ENCODE results near the gene LCOR. TPM values are rescaled to one million over a fixed set of nuclear protein-coding genes. Genes with fewer than 3 reads are reported as not detected.
A peak's percentile ranks its signal among the peaks of the same experiment; 100 is the strongest.

Gene LCOR
- total and polyA plus RNA-seq, 2 experiments from 2014 or later, result 13.7 to 22.2 TPM

GRCh38 chr10:96917628-96918027, 85.5 kb downstream of the LCOR start:
- H3K4me1 ChIP-seq (ENCODE audit: low read depth), result peaks cover 13% of the 10 kb centered on the region
- no peaks in the 10 kb centered on the region for H3K9me3 ChIP-seq (ENCODE audit: low read depth)
- no peak overlapping the region for H3K4me3 ChIP-seq
- no peak for TF ChIP-seq CTCF (IDR thresholded peaks at IDR 0.05; ENCODE audit: low read depth, low read length)
- no peak for DNase-seq (ENCODE audit: low read depth in 1 of 2, low spot score in 1 of 2)
- no peak overlapping the region for H3K27ac ChIP-seq
- peaks cover 3% of the 10 kb centered on the region for H3K36me3 ChIP-seq
- no peaks in the 10 kb centered on the region for H3K27me3 ChIP-seq

- H3K27ac ChIP-seq, result peak overlapping the region; percentile 51
- no peaks in the 10 kb centered on the region for H3K27me3 ChIP-seq
- peaks cover 3% of the 10 kb centered on the region for H3K36me3 ChIP-seq
- TF ChIP-seq CTCF (IDR thresholded peaks at IDR 0.05; ENCODE audit: low read depth, low read length), result no peak
- no peaks in the 10 kb centered on the region for H3K9me3 ChIP-seq (ENCODE audit: low read depth)
- peaks cover 20% of the 10 kb centered on the region for H3K4me1 ChIP-seq (ENCODE audit: low read depth)
- no peak overlapping the region for H3K4me3 ChIP-seq
- no peak for DNase-seq (ENCODE audit: low read depth in 1 of 2, low spot score in 1 of 2)
Observed at GRCh38 chr10:96918214-96919002, 86.3 kb downstream of the LCOR start.

- Histone ChIP-seq H3K36me3 (peaks cover 3% of the 10 kb centered on the region), H3K27me3 (no peaks in the 10 kb centered on the region), H3K4me1 (ENCODE audit: low read depth) (peaks cover 28% of the 10 kb centered on the region), H3K4me3 (no peak overlapping the region), H3K9me3 (ENCODE audit: low read depth) (no peaks in the 10 kb centered on the region), H3K27ac (no peak overlapping the region)
- DNase-seq (ENCODE audit: low read depth in 1 of 2, low spot score in 1 of 2), result peak in 1 of 2 donors; percentile 46
- TF ChIP-seq CTCF (IDR thresholded peaks at IDR 0.05; ENCODE audit: low read depth, low read length), result no peak
Observed at GRCh38 chr10:96919785-96920430, 87.8 kb downstream of the LCOR start.

GRCh38 chr10:96921655-96922054, 89.6 kb downstream of the LCOR start:
- H3K36me3 ChIP-seq, result peaks cover 3% of the 10 kb centered on the region

More at GRCh38 chr10:96921655-96922054, 89.6 kb downstream of the LCOR start:
- DNase-seq (ENCODE audit: low read depth in 1 of 2, low spot score in 1 of 2), result no peak
- no peaks in the 10 kb centered on the region for H3K27me3 ChIP-seq
- H3K27ac ChIP-seq, result peak overlapping the region; percentile 31
- H3K9me3 ChIP-seq (ENCODE audit: low read depth), result no peaks in the 10 kb centered on the region
- H3K4me1 ChIP-seq (ENCODE audit: low read depth), result peaks cover 28% of the 10 kb centered on the region
- no peak for TF ChIP-seq CTCF (IDR thresholded peaks at IDR 0.05; ENCODE audit: low read depth, low read length)
- H3K4me3 ChIP-seq, result no peak overlapping the region

Data from cardiac muscle cell (in vitro differentiated cells and primary cell).